HEK293T (cell line): ENCODE data around the gene SLC44A5.

Experiments
- ARNT ChIP-seq: fragments of 450-650 bp; IDR thresholded peaks from 2 replicates; pipeline ENCODE4 v1.6.1; 2017; ENCODE audit warnings: mild to moderate bottlenecking
- BHLHE40 ChIP-seq: fragments of 450-650 bp; IDR thresholded peaks from 2 replicates; pipeline ENCODE4 v1.6.1; 2016; ENCODE audit warnings: mild to moderate bottlenecking, moderate library complexity, borderline replicate concordance
- ELF4 ChIP-seq: fragments of 450-650 bp; IDR thresholded peaks from 2 replicates; pipeline ENCODE4 v1.6.1; 2017; ENCODE audit warnings: antibody characterized with exemption
- FOXA1 ChIP-seq: fragments of 450-650 bp; IDR thresholded peaks from 2 replicates; pipeline ENCODE4 v1.6.1; 2016; ENCODE audit warnings: mild to moderate bottlenecking
- TF ChIP-seq, protein P1 (sequence below): fragments of 450-650 bp; IDR thresholded peaks from 2 replicates; pipeline ENCODE4 v1.6.1; 2016

DNA sequence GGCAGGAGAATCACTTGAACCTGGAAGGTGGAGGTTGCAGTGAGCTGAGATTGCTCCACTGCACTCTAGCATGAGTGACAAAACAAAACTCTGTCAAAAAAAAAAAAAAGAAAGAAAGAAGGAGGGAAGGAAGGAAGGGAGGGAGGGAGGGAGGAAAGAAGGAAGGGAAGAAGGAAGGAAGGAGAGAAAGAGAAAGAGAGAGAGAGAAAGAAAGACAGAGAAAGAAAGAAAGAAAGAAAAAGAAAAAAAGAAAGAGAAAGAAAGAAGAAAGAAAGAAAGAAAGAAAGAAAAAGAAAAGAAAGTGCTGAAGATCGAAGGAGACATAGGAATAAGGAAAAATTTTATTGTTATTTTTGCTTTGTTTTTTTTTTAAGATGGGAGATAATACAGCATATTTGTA is 166.7 kb downstream of the SLC44A5 start:
- TF ChIP-seq BHLHE40 = no peak
- TF ChIP-seq ELF4 = no peak
- TF ChIP-seq, protein P1, sequence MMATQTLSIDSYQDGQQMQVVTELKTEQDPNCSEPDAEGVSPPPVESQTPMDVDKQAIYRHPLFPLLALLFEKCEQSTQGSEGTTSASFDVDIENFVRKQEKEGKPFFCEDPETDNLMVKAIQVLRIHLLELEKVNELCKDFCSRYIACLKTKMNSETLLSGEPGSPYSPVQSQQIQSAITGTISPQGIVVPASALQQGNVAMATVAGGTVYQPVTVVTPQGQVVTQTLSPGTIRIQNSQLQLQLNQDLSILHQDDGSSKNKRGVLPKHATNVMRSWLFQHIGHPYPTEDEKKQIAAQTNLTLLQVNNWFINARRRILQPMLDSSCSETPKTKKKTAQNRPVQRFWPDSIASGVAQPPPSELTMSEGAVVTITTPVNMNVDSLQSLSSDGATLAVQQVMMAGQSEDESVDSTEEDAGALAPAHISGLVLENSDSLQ = no peak
- TF ChIP-seq FOXA1 = no peak
- TF ChIP-seq ARNT = no peak
